Pons (tissue), 1 donor: ENCODE measurements around the gene NLRP6.
A peak's percentile ranks its signal among the peaks of the same experiment; 100 is the strongest.
"Not testable (repeated sequence)": the region's sequence is repeated elsewhere in the genome, so short reads cannot be mapped to it uniquely, and the experiment has no call there.

Source experiments
- DNase-seq: peaks from one replicate; pipeline ENCODE4 v3.0.0-alpha.2; 2016; ENCODE audit warnings: low spot score

Gene NLRP6

GRCh38 chr11:278001-278951 is at the start of gene NLRP6:
NLRP6 (plus strand) TSS chr11:278407; CDS start chr11:278570, 163 bp downstream.
- no peak for DNase-seq

GRCh38 chr11:230431-230830 is 47.8 kb upstream of the NLRP6 start:
- DNase-seq, result no peak

DNA sequence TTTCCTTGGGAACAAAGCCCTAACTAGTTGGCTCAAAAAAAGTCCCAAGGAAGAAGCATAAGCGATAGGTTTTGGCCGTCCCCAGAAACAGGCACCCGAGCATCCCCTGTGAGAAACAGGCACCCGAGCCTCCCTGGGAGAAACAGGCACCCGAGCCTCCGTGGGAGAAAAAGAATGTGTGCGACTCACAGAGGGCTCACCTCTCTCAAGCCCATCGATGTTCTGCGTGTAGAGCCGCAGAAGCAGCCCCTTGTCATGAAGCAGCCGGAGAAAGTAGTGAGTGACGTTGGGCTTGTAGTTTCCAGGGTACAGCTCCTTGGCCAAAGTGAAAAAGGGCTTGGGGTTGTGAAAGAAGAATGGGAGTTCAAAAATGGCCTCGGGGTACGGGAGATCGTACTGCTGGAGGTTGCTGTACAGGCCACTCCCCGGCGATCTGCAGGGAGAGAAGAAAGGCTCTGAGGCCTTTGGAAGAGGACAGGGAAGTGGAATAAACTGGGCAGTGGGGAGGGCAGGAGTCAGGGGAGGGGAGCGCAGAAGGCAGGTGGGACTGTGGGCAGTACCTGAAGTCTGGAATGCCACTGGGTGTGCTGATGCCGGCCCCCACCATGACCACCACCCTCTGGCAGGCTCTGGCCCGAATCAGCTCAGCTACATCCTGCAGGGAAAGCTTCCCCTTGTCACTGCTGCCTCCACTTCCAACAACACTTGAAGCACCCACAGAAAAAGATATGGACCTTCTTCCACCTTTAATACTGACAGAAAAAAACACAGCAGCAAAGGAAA is 45.2 kb upstream of the NLRP6 start:
- DNase-seq, result no peak

- DNase-seq, result no peak
These were observed 43.0 kb upstream of the NLRP6 start for GRCh38 chr11:235180-235579.

GRCh38 chr11:235609-235996 is 42.6 kb upstream of the NLRP6 start:
- DNase-seq, result no peak

DNA sequence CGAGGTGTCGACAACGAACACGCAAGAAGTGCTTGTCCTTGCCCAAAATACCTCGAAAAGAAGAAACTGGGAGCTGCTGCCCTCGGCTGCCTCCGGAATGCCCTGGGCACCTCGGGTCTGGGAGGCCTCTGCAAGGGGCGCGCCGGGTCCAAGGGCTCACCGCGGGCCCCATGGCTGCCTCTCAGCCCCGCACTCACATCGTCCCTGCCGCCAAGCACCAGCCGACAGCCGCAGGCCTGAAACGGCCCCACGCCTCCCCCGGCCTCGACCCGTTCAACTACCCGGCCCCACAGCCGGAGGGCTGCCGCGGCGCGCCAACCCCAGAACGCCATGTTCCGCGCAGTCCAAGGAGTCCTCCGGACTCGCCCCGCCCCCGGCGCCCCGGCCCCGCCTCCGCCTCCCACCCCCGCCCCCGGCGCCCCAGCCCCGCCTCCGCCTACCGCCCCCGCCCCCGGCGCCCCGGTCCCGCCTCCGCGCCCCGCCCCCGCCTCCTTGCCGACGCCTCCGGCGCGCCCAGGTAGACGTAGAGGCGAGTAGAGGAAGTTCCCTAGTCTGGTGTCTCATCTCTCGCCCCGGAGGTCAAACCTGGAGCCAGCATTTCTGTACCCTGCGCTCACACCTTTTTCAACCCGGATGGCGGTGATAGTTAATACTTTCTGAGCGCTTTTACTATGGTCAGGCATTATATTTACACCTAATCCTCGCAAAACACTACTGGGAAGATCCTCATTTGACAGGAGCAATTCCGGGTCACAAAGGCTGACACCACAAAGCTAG is 42.0 kb upstream of the NLRP6 start, which contains the start of gene SIRT3:
Gene SIRT3 (minus strand): TSS at position 346 of the 777 bp plus-strand sequence. CDS start 14 bp downstream, at position 332.
- DNase-seq, result peak; percentile 74

GRCh38 chr11:236774-237767 is 41.1 kb upstream of the NLRP6 start, which contains the start of gene PSMD13:
PSMD13 (plus strand) TSS chr11:236976; CDS start chr11:237050, 74 bp downstream.
- DNase-seq, result peak; percentile 68

DNA sequence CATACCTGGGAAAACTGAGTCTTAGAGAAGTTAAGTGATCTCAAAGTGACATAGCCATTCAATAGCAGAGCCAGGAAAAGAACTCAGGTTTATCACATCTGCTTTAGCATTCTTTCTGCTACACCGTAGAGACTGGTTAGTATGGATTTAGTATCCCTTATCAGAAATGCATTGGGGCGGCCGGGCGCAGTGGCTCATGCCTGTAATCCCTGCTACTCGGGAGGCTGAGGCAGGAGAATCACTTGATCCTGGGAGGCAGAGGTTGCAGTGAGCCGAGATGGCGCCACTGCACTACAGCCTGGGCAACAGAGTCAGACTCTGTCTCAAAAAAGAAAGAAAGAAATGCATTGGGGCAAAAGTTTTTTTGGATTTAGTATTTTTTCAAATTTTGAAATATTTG is 39.9 kb upstream of the NLRP6 start:
- not testable (repeated sequence) for DNase-seq

DNA sequence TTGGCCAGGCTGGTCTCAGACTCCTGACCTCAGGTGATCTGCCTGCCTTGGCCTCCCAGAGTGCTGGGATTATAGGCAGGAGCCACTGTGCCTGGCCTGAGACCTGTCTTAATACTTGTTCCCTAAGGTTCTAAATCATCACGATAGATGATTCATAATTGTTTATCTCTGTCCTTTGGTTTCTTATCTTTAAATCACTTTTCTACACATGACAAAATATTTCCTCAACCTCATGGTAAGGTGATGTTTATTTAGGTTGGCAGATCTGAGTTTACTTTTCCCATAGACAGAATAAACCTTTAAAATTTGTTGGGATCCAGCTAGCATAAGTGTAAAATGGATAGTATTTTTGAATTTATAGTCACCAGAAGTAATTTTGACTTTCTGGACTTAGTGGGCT is 37.9 kb upstream of the NLRP6 start:
- DNase-seq, result no peak

- DNase-seq, result no peak
These were observed 36.6 kb upstream of the NLRP6 start for GRCh38 chr11:241634-242033.

GRCh38 chr11:244376-244775 is 33.8 kb upstream of the NLRP6 start:
- no peak for DNase-seq

GRCh38 chr11:249062-249461 is 29.1 kb upstream of the NLRP6 start:
- DNase-seq, result no peak

DNA sequence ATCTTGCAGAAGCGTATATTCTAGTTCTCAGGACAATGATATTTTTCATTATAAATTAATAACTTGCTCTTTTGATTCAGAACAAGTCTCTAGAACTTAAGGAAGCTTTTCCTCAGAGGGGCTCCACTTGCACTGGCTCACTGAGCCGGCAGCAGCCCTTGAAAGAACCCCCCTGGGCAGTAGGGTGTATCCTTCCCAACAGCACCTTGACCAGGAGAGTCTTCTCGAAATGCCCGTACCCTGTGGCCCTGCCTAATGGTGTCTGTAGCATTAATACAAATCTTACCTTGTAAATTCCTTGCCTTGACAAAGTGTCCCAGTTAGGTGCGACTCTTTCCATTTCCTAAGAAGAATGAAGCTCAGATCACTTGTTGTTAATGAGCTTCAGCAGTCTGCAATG is 27.9 kb upstream of the NLRP6 start:
- DNase-seq, result no peak

DNA sequence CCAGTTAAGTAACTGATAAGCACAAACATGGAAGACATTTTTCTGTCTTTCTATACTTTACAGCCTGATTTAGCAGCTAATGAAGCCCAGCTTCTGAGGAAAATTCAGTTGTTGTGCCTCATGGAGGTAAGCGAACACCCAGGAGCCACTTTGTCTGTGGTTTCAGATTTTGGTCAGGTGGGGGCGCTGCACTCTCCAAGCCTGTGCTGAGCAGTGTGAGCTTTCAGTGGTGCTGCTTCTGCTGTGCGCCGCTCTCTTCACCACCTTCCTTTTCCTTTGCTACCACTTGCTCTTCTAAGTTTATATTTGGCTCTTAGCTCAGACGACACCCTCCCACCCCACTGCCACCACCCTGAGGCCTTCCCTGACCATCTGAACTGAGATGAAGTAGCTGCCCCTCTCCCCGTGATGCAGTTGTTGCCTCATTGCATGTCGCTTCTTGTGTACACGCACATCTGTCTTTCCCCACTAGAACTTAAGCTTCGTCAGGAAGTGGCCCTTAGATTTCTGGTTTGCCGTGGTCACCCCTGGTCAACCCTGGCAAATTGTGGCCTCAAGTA is 27.4 kb upstream of the NLRP6 start:
- DNase-seq, result peak; percentile 30

- DNase-seq, result no peak
These were observed 26.7 kb upstream of the NLRP6 start for GRCh38 chr11:251550-251949.

GRCh38 chr11:252666-253065 is 25.5 kb upstream of the NLRP6 start:
- no peak for DNase-seq

- DNase-seq, result no peak
These were observed 24.9 kb upstream of the NLRP6 start for GRCh38 chr11:253160-253885.

DNA sequence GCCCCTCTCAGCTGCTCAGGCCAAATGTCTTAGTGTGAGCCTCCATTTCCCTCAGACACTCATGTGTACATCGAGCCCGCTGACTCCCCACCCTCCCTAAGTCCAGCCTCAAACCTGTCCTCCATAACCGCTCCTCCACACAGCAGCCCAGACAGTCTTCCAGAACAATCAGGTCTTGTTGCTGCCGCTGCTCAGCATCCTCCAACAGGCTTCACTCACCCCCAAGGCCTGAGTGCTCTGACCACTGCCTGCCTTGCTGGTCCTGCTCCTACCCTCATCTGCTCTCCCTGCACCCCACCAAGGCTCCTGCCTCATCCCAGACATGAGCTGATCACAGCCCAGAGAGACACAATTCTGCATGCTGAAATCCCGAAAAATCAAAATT is 24.3 kb upstream of the NLRP6 start:
- no peak for DNase-seq

- DNase-seq, result no peak
These were observed 23.0 kb upstream of the NLRP6 start for GRCh38 chr11:255176-255575.

GRCh38 chr11:255816-256215 is 22.4 kb upstream of the NLRP6 start:
- no peak for DNase-seq
